Nephron (organoid): ENCODE data around the gene ATP4A.

Source experiments
- H3K27ac Mint-ChIP-seq, 3 experiments: 2 replicates each; pipeline ENCODE4 v1.8.0; 2020; ENCODE audit warnings: mixed read lengths in 3 of 3, mild to moderate bottlenecking in 2 of 3, moderate library complexity in 1 of 3
- H3K27me3 Mint-ChIP-seq: 2 replicates; pipeline ENCODE4 v1.8.0; 2021; ENCODE audit warnings: low read depth, mild to moderate bottlenecking, moderate library complexity, mixed read lengths
- H3K36me3 Mint-ChIP-seq: 2 replicates; pipeline ENCODE4 v1.8.0; 2020; ENCODE audit warnings: low read depth, mixed read lengths
- H3K4me1 Mint-ChIP-seq: 2 replicates; pipeline ENCODE4 v1.8.0; 2020; ENCODE audit warnings: mixed read lengths
- H3K4me3 Mint-ChIP-seq, 3 experiments: 2 replicates each; pipeline ENCODE4 v1.8.0; 2020; ENCODE audit warnings: mild to moderate bottlenecking in 3 of 3, mixed read lengths in 3 of 3, moderate library complexity in 2 of 3
- H3K9me3 Mint-ChIP-seq: 2 replicates; pipeline ENCODE4 v1.8.0; 2020; ENCODE audit warnings: mixed read lengths
- CTCF ChIP-seq, 3 experiments: fragments of 200-600 bp; sonication (generic); IDR thresholded peaks; one replicate each; pipeline ENCODE4 v1.5.0; 2021; ENCODE audit warnings: antibody characterized with exemption in 3 of 3; ENCODE audit not compliant: unreplicated experiment in 3 of 3

The ATP4A gene

GRCh38 chr19:35513628-35514281 lies 49.7 kb downstream of the ATP4A start, which contains the start of gene DMKN:
DMKN (minus strand) TSS chr19:35513649; CDS start chr19:35513475, 174 bp downstream.
- Mint-ChIP-seq H3K27ac (peak within 1 kb of the TSS in 1 of 3 experiments; percentile 62), H3K9me3 (no peaks in the 10 kb centered on the region), H3K4me3 (peak within 1 kb of the TSS in 2 of 3 experiments; percentile 3 to 29), H3K27me3 (peaks cover 64% of the 10 kb centered on the region), H3K36me3 (no peaks in the 10 kb centered on the region), H3K4me1 (peaks cover 5% of the 10 kb centered on the region)
- TF ChIP-seq CTCF (IDR thresholded peaks at IDR 0.05; ENCODE audit: unreplicated experiment in 3 of 3) = peak in 1 of 3 experiments; percentile 15

GRCh38 chr19:35512831-35513627 lies 50.4 kb downstream of the ATP4A start:
- Mint-ChIP-seq H3K9me3 (no peaks in the 10 kb centered on the region), H3K27me3 (peaks cover 71% of the 10 kb centered on the region), H3K4me3 (peak overlapping the region in 2 of 3 experiments; percentile 3 to 29), H3K36me3 (no peaks in the 10 kb centered on the region), H3K4me1 (peaks cover 5% of the 10 kb centered on the region), H3K27ac (peak overlapping the region in 1 of 3 experiments; percentile 62)
- TF ChIP-seq CTCF (IDR thresholded peaks at IDR 0.05; ENCODE audit: unreplicated experiment in 3 of 3) = no peak

- H3K27me3 Mint-ChIP-seq = peaks cover 77% of the 10 kb centered on the region
- H3K4me1 Mint-ChIP-seq = peaks cover 5% of the 10 kb centered on the region
- no peaks in the 10 kb centered on the region for H3K36me3 Mint-ChIP-seq
- no peak for TF ChIP-seq CTCF (IDR thresholded peaks at IDR 0.05; ENCODE audit: unreplicated experiment in 3 of 3)
- H3K27ac Mint-ChIP-seq = no peak overlapping the region
- H3K4me3 Mint-ChIP-seq = peak overlapping the region; percentile 36 to 47 (median 41)
- H3K9me3 Mint-ChIP-seq = no peaks in the 10 kb centered on the region
Observed at GRCh38 chr19:35511337-35511736, 52.1 kb downstream of the ATP4A start.

GRCh38 chr19:35510626-35510964 lies 52.9 kb downstream of the ATP4A start:
- peak overlapping the region; percentile 86 to 91 (median 89) for H3K4me3 Mint-ChIP-seq
- H3K9me3 Mint-ChIP-seq = no peaks in the 10 kb centered on the region
- H3K27me3 Mint-ChIP-seq = peaks cover 81% of the 10 kb centered on the region
- H3K36me3 Mint-ChIP-seq = no peaks in the 10 kb centered on the region
- peaks cover 5% of the 10 kb centered on the region for H3K4me1 Mint-ChIP-seq
- peak overlapping the region in 1 of 3 experiments; percentile 91 for H3K27ac Mint-ChIP-seq
- TF ChIP-seq CTCF (IDR thresholded peaks at IDR 0.05; ENCODE audit: unreplicated experiment in 3 of 3) = peak in 1 of 3 experiments; percentile 16

GRCh38 chr19:35509861-35510625 lies 53.4 kb downstream of the ATP4A start:
- Mint-ChIP-seq H3K9me3 (no peaks in the 10 kb centered on the region), H3K4me1 (peaks cover 5% of the 10 kb centered on the region), H3K27me3 (peaks cover 79% of the 10 kb centered on the region), H3K4me3 (peak overlapping the region; percentile 86 to 91 (median 89)), H3K27ac (peak overlapping the region; percentile 83 to 92 (median 91)), H3K36me3 (no peaks in the 10 kb centered on the region)
- TF ChIP-seq CTCF (IDR thresholded peaks at IDR 0.05; ENCODE audit: unreplicated experiment in 3 of 3) = peak; percentile 97 to 98 (median 98)
